ENCODE results near the gene TBC1D3H. TPM values are rescaled to one million over a fixed set of nuclear protein-coding genes. Genes with fewer than 3 reads are reported as not detected.
A peak's percentile ranks its signal among the peaks of the same experiment; 100 is the strongest.
"Not testable (repeated sequence)": the region's sequence is repeated elsewhere in the genome, so short reads cannot be mapped to it uniquely, and the experiment has no call there.

TBC1D3H gene
- not detected for total RNA-seq

DNA sequence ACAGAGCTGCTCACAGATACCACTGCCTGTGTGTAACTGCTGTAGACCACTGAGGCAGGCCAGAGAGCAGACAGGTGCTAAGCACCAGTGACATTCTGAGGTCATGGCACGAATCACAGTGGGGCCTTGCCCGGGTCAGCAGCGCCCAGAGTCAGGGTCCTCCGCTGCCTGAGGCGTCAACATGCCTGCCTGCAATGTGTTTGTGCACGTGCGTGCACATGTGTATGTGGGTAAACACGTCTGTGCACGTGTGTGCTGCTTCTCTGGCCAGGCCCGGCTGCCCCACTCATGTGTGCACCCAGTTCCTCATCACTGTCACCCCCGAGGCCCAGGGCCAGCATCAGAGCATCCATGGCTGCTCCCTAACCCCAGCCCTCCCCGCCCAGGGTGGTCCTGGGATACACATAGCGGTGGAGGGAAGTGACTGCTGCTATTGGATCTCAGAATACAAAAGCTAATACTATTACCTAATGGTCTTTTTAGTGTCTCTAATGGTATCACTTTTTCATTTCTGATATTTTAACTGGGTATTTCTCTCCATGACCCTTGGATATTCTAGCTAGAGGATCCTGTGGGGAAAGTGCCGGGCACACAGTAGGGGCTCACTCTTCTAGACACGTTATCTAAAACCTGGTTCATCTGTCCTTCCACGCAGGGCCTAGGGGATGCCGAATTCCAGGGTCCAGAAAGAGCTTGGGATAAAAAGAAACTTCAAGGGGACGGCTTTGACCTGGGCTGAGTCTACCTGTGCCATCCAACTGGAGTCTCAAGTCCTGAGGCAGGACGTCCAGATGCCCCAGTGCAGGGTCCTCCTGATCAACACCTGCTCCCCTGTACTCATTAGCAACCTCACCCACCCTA, at the start of gene TBC1D3H:
TSS of gene TBC1D3H (minus strand) at position 51 of the 861 bp plus-strand sequence. CDS start 1,540 bp downstream, outside the sequence.
- peak; percentile 44 for DNase-seq (ENCODE audit: low spot score)
- ATAC-seq, result not testable (repeated sequence)

DNA sequence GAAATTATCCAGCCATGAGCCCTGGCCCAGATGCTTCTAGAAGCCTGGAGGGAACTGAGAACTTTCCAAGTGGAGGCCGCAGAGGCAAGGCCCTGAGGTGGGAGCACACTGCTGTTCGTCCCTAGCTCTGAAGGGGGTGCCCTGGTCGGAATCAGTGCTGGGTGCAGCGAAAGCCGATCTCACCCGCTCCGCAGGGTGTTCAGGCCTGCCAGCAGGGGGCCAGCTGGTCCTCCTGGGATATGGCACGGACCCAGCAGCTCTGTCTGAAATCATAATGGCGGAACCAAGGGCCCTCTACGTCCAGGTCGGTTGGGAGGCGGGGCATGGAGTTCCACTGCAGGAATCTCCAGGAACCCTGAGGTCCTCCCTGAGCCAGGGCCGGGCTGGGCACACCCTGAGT, 40.7 kb upstream of the TBC1D3H start:
- ATAC-seq; DNase-seq (ENCODE audit: low spot score): not testable (repeated sequence)

- not testable (repeated sequence) for ATAC-seq; DNase-seq (ENCODE audit: low spot score)
Measured at GRCh38 chr17:36415180-36415941, 27.1 kb upstream of the TBC1D3H start.

DNA sequence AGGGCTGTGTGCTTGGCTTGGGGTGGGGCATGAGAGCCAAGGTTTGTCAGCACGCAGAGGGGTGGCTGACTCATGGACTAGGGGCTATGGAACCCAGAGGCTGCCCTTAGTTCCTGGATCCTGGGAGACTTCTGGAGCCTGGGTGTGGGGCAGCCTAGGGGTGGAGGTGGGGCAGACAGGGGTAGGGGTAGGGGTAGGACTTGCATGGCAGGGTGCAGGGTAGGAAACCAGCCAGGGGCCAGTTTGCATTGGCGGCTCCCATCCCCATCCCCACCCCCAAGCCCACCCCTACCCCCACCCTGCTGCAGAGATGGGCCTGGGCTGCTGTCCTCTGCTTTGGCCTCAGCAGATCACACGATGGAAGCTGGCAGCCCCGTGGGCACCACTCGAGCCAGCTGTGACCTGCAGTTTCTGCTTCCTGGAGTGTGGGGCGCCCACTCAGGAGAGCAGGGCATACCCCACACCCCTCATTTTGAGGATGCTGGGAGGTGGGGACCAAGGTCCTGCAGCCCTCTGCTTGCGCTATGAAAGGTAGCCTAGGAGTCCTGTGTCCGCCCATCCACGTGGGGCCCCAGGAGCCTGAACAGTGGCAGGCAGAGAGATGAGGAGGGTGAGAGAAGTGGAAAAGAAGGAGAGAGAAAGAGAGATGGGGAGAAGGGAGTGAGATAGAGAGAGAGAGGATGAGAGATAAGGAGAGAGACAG, 2.9 kb upstream of the TBC1D3H start:
- ATAC-seq; DNase-seq (ENCODE audit: low spot score): not testable (repeated sequence)

DNA sequence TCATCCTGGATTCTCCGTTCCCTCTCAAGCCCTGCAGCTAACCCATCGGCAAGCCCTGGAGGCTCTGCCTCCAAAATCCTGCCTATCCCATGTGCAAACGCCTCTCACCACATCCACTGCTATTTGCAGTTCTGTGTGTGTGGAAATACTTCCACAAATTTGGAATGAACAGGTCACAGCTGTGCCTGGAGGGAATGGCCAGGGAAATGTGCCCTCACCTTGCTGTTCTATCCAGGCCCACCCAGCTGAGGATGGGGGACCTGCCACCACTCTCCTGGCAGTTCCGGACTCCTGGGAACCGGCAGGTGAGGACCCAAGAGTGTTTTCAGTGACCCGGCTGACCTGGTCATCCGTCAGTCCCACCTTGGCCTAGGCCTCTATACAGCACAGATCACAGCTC, 12.3 kb downstream of the TBC1D3H start:
- not testable (repeated sequence) for ATAC-seq

DNA sequence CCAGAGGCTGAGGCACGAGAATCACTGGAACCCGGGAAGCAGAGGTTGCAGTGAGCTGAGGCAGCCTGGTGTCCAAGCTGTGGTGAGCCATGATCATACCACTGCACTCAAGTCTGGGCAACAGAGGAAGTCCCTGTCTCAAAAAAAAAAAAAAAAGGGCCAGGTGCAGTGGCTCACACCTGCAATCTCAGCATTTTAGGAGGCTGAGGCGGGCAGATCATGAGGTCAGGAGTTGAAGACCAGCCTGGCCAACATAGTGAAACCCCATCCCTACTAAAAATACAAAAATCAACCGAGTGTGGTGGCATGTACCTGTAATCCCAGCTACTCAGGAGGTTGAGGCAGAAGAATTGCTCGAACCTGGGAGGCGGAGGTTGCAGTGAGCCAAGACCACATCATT, 25.7 kb downstream of the TBC1D3H start:
- not testable (repeated sequence) for ATAC-seq; DNase-seq (ENCODE audit: low spot score)

More for the DNA sequence above, 12.3 kb downstream of the TBC1D3H start:
- DNase-seq (ENCODE audit: low spot score), result not testable (repeated sequence)

Other genes starting within 250 kb of the TBC1D3H start
- gene TBC1D3B, start 211.8 kb downstream of the TBC1D3H start, total RNA-seq, result 5.7 TPM
- 0.38 TPM for gene CCL3L1, start 191.7 kb downstream of the TBC1D3H start, total RNA-seq
- gene CCL4L2, start 177.4 kb downstream of the TBC1D3H start, total RNA-seq, result not detected
- gene TBC1D3I, start 123.9 kb downstream of the TBC1D3H start, total RNA-seq, result 0.58 TPM
- gene TBC1D3G, start 64.6 kb downstream of the TBC1D3H start, total RNA-seq, result not detected
- gene ZNHIT3, start 98.2 kb upstream of the TBC1D3H start, total RNA-seq, result 10.7 TPM
- 22.2 TPM for gene MYO19, start 146.4 kb upstream of the TBC1D3H start, total RNA-seq
- gene PIGW, start 146.6 kb upstream of the TBC1D3H start, total RNA-seq, result 3.3 TPM
- 30.1 TPM for gene GGNBP2, start 156.5 kb upstream of the TBC1D3H start, total RNA-seq
- 11.3 TPM for gene DHRS11, start 203.4 kb upstream of the TBC1D3H start, total RNA-seq
- 6.4 TPM for gene MRM1, start 213.1 kb upstream of the TBC1D3H start, total RNA-seq

Data from left lobe of liver (tissue), 2 donors.